AG09309 (cell line): Measurements from ENCODE around the gene STX8.
A peak's percentile ranks its signal among the peaks of the same experiment; 100 is the strongest.

Experiments
- DNase-seq: peaks from one replicate; pipeline ENCODE4 v3.0.0-alpha.2; 2010; ENCODE audit warnings: low read depth
- H3K4me3 ChIP-seq: 2 replicates; pipeline ENCODE4 v1.5.1; 2011; ENCODE audit warnings: mild to moderate bottlenecking, low read depth, low read length, moderate library complexity; ENCODE audit not compliant: control insufficient read depth
- TF ChIP-seq, protein P1 (sequence below): IDR thresholded peaks from 2 replicates; pipeline ENCODE4 v1.5.1; 2011; ENCODE audit warnings: mild to moderate bottlenecking, low read depth, low read length, inconsistent platforms; ENCODE audit not compliant: insufficient read depth, control insufficient read depth; ENCODE audit errors: missing control alignments

Gene STX8

DNA sequence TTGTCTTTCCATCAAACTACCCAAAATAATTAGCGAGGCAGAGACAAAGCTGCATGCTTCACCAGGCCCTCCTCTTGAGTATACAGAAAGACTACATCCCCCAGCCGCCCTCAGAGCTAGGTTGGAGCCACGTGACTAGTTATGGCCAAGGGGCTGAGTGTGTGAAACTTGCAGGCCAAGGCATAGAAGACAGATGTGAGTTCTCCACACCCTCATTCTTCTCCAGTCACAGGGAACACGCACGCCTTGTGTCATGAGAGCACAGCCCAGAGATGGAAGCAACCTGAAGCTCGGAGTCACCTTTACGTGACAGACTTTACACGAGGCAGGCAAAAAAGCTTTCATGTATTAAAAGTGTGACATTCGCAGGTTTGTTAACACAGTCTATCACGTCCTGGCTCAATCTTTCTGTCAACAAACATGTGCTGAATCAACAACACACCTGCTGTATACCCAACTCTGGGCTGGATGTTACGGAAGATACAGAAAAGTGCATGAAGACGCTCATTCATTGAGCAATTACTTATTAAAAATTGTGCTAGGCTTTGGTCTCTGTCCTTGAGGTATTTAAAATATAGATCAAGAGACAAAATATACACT, 38.3 kb downstream of the STX8 start:
- no peak overlapping the region for H3K4me3 ChIP-seq
- DNase-seq, result no peak
- TF ChIP-seq, protein P1, sequence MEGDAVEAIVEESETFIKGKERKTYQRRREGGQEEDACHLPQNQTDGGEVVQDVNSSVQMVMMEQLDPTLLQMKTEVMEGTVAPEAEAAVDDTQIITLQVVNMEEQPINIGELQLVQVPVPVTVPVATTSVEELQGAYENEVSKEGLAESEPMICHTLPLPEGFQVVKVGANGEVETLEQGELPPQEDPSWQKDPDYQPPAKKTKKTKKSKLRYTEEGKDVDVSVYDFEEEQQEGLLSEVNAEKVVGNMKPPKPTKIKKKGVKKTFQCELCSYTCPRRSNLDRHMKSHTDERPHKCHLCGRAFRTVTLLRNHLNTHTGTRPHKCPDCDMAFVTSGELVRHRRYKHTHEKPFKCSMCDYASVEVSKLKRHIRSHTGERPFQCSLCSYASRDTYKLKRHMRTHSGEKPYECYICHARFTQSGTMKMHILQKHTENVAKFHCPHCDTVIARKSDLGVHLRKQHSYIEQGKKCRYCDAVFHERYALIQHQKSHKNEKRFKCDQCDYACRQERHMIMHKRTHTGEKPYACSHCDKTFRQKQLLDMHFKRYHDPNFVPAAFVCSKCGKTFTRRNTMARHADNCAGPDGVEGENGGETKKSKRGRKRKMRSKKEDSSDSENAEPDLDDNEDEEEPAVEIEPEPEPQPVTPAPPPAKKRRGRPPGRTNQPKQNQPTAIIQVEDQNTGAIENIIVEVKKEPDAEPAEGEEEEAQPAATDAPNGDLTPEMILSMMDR, result no peak

DNA sequence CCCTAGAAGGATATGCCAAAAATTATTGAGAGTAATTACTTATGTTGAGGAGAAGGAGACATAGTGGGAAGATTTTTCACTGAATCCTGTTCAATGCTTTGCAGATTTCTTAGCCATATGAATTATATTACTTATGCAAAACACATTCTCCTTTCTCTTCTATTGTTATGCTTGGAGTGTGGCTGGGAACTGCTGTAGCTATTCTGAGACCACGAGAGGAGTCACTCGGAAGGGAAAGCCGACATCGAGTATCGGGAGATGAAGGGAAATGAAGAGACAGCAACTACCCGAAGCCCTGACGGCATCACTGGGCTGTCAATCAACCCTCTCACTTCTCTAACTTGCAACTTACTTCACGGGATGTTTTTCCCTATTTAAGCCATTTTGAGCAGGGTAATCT, 39.6 kb downstream of the STX8 start:
- TF ChIP-seq, protein P1, result no peak
- DNase-seq, result no peak
- H3K4me3 ChIP-seq, result no peak overlapping the region

DNA sequence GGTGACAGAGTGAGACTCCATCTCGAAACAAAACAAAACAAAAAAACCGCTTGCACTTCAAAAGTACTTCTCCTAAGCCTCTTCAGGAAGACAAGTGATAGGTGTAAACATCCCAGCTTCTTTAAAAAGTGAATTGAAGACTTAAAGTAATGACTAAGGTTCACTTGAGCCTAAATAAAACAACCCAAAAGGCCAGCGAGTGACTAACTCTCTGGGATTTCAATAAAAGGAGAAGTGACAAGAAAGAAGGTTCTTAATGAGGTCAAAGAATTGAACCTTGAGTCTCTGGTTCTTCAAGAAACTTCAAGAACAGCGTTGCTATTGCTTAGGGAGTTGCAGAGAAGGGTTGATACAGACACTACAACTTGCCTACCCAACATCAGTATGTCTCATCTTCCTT, 42.2 kb downstream of the STX8 start:
- TF ChIP-seq, protein P1, result no peak
- no peak for DNase-seq
- no peak overlapping the region for H3K4me3 ChIP-seq

DNA sequence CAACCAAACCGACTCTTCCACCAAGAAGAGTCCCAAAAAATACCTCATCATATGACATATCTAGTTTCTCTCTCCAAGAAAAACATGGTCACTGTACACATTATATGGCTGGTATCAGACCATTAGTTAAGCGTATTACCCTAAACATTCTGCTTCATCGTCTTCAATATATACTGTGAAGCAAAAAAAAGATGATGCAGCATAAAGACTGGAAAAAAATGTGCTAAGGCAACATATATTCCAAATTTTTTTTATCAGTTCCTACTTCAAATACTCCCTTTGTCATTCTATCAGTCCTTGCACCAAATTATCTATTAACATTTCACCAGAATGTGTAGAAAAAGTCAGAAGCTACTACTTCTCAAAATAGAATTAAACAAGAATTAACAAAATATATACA, 42.9 kb downstream of the STX8 start:
- no peak for DNase-seq

DNA sequence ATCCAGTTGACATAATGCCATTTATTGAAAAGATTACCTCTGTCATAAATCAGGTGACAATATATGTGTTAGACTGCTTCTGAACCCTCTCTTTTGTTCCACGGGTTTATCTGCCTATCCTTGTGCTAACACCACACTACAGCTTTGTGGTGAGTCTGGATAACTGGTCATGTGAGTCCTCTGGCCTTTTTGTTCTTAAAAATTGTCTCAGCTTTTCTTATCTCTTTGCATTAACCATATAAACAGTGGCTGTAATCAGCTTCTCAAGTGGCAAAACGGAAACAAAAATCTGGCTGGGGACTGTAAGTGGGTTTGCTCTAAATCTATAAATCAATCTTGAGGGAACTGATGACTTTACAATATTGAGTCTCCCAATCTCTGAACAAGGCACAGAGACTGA, 44.6 kb downstream of the STX8 start:
- no peak overlapping the region for H3K4me3 ChIP-seq
- no peak for DNase-seq
- TF ChIP-seq, protein P1, result no peak

More for the DNA sequence above, 42.9 kb downstream of the STX8 start:
- TF ChIP-seq, protein P1, result no peak
- H3K4me3 ChIP-seq, result no peak overlapping the region

DNA sequence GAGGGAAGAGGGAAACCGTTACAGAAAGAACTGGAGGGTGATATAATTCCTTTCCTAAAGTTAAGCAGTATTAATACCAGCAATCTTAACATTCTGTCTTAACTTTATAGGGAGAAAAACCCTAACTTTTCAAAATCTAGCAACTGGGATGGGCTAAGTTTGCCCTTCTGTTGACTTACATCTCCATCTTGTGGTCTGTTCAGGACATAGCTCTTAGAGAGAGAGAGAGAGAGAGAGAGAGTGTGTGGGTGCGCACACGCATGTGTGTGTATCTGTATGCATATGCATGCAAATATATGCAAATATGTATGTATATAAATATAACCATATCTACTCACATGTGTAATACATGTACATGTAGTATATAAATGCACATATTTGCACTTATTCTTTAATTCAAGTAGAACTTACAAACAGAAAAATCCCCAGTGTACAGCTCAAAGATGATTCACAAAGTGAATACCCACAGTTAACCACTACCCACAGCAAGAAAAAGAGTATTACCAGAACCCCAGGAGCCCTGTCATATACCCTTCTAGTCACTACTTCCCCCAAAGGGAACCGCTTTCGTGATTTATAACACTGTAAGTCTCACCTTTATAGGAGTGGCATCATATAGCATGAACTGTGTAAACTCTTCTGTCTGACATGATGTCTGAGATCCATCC, 46.5 kb downstream of the STX8 start:
- TF ChIP-seq, protein P1, result peak; percentile 67
- no peak overlapping the region for H3K4me3 ChIP-seq
- no peak for DNase-seq

DNA sequence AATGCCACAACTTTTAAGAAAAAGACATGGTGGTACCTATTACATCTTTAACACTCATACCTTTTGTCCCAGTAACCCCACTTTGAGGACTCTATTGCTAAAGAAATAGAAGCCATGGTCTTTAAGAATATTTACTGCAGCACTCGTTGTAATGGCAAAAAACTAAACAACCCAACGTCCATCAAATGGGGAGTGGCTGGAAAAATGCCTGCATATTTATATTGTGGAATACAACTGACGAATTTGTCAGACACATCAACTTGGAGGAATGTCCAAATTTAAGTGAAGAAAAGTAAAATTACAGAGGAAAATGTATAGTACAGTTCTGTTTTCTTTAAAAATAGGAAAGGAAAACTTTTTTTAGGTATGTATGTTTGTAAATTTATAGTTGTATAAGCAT, 47.8 kb downstream of the STX8 start:
- no peak for DNase-seq
- TF ChIP-seq, protein P1, result no peak
- no peak overlapping the region for H3K4me3 ChIP-seq
